Calu3 (cell line): ENCODE results near the gene LIPM. TPM values are rescaled to one million over a fixed set of nuclear protein-coding genes. Genes with fewer than 3 reads are reported as not detected.
A peak's percentile ranks its signal among the peaks of the same experiment; 100 is the strongest.

Source experiments
- BruUV-seq: library from RNA; stranded (reverse); fragments of 400-500 nt; replicated peaks from 2 replicates; lab custom pipeline; 2021; lab: Mats Ljungman, UMichigan
- CTCF ChIA-PET: fragments of 300-600 bp; sonication (Branson Sonifier 250); formaldehyde crosslinking; loops from one replicate; lab custom pipeline; 2022; ENCODE audit warnings: antibody characterized with exemption; lab: Charles Lee
- DNase-seq: peaks from one replicate; pipeline ENCODE4 v3.0.0; 2022
- H3K27ac Mint-ChIP-seq: one replicate; pipeline ENCODE4 v1.8.0; 2022; ENCODE audit warnings: mixed read lengths; ENCODE audit not compliant: unreplicated experiment
- H3K27me3 Mint-ChIP-seq: one replicate; pipeline ENCODE4 v1.8.0; 2022; ENCODE audit warnings: mixed read lengths; ENCODE audit not compliant: unreplicated experiment
- H3K36me3 Mint-ChIP-seq: one replicate; pipeline ENCODE4 v1.8.0; 2022; ENCODE audit warnings: mild to moderate bottlenecking, moderate library complexity, mixed read lengths; ENCODE audit not compliant: insufficient read depth, unreplicated experiment
- H3K4me1 Mint-ChIP-seq: one replicate; pipeline ENCODE4 v1.8.0; 2022; ENCODE audit warnings: mild to moderate bottlenecking, low read depth, mixed read lengths; ENCODE audit not compliant: unreplicated experiment
- H3K4me3 Mint-ChIP-seq: one replicate; pipeline ENCODE4 v1.8.0; 2022; ENCODE audit warnings: mild to moderate bottlenecking, low read depth, moderate library complexity, mixed read lengths; ENCODE audit not compliant: unreplicated experiment
- H3K9me3 Mint-ChIP-seq: one replicate; pipeline ENCODE4 v1.8.0; 2022; ENCODE audit warnings: low read depth, mixed read lengths; ENCODE audit not compliant: unreplicated experiment
- CTCF ChIP-seq: fragments of 200-600 bp; IDR thresholded peaks from one replicate; pipeline ENCODE4 v1.8.0; 2022; ENCODE audit warnings: antibody characterized with exemption; ENCODE audit not compliant: unreplicated experiment
- intact Hi-C: fragments of 100-400 bp; cut with micrococcal nuclease; formaldehyde crosslinking; loops from one replicate; pipeline ENCODE4 v1.10.0; 2022; ENCODE audit not compliant: unreplicated experiment
- total RNA-seq: library from RNA; stranded (reverse); gene quantifications from 2 replicates; pipeline ENCODE4 v1.2.3, GENCODE V29; 2022

Gene LIPM
- total RNA-seq, 1 experiment from 2014 or later, result not detected

- Mint-ChIP-seq H3K4me1 (peaks cover 25% of the 10 kb centered on the region), H3K9me3 (peaks cover 3% of the 10 kb centered on the region), H3K27me3 (no peaks in the 10 kb centered on the region), H3K27ac (no peak overlapping the region), H3K36me3 (peaks cover 6% of the 10 kb centered on the region), H3K4me3 (no peak overlapping the region)
- CTCF ChIA-PET, result no interaction called here
- no TSS peak for BruUV-seq
- TF ChIP-seq CTCF, result no peak
- DNase-seq, result no peak
- intact Hi-C loops, result no loop called here
These were observed 40.6 kb downstream of the LIPM start for GRCh38 chr10:88843171-88843570.

GRCh38 chr10:88848499-88848898, 46.0 kb downstream of the LIPM start:
- Mint-ChIP-seq H3K9me3 (no peaks in the 10 kb centered on the region), H3K36me3 (peaks cover 37% of the 10 kb centered on the region), H3K4me1 (peaks cover 51% of the 10 kb centered on the region), H3K27ac (peak overlapping the region; percentile 92), H3K4me3 (peak overlapping the region; percentile 69), H3K27me3 (no peaks in the 10 kb centered on the region)
- CTCF ChIA-PET, result interaction anchor here (1.8 kb wide), 1 partner anchor 13 kb away, joined by 4 read pairs; no protein-coding TSS in a partner anchor
- BruUV-seq, result no TSS peak
- DNase-seq, result no peak
- no peak for TF ChIP-seq CTCF
- intact Hi-C loops, result loop anchor here (2.0 kb wide), 1 partner anchor 138 kb away; no protein-coding TSS in a partner anchor

DNA sequence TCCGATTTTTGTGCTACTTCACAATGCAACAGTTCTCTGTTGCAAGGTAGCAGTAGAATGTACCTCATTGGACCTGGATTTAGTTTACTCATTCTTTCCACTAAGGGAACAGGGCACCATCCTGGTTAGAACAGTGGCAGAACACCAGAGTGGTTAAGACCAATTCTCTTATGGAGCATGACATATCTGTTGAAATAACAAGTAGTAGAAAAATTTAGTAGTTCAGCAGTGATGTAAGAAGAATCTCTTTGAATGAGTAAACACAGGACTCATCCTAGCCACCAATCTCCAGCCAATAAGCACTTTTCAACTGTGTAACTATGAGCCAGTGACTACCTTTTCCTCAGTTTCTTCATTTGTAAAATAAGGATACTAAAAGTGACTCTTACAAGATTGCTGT, 46.7 kb downstream of the LIPM start:
- H3K27me3 Mint-ChIP-seq, result no peaks in the 10 kb centered on the region
- no peak for TF ChIP-seq CTCF
- BruUV-seq, result no TSS peak
- H3K36me3 Mint-ChIP-seq, result peaks cover 37% of the 10 kb centered on the region
- CTCF ChIA-PET, result interaction anchor here (0.7 to 1.8 kb wide), 2 partner anchors 14 to 734 kb away, joined by 3 to 4 read pairs; no protein-coding TSS in a partner anchor
- intact Hi-C loops, result loop anchor here (2.0 kb wide), 1 partner anchor 138 kb away; no protein-coding TSS in a partner anchor
- peak overlapping the region; percentile 92 for H3K27ac Mint-ChIP-seq
- DNase-seq, result no peak
- H3K4me3 Mint-ChIP-seq, result peak overlapping the region; percentile 69
- peaks cover 58% of the 10 kb centered on the region for H3K4me1 Mint-ChIP-seq
- H3K9me3 Mint-ChIP-seq, result no peaks in the 10 kb centered on the region

- H3K4me3 Mint-ChIP-seq, result peak overlapping the region; percentile 74
- H3K36me3 Mint-ChIP-seq, result peaks cover 34% of the 10 kb centered on the region
- intact Hi-C loops, result no loop called here
- CTCF ChIA-PET, result interaction anchor here (1.3 kb wide), 1 partner anchor 11 kb away, joined by 3 read pairs; no protein-coding TSS in a partner anchor
- no TSS peak for BruUV-seq
- DNase-seq, result no peak
- H3K27ac Mint-ChIP-seq, result peak overlapping the region; percentile 92
- no peaks in the 10 kb centered on the region for H3K9me3 Mint-ChIP-seq
- no peaks in the 10 kb centered on the region for H3K27me3 Mint-ChIP-seq
- peaks cover 62% of the 10 kb centered on the region for H3K4me1 Mint-ChIP-seq
- TF ChIP-seq CTCF, result no peak
These were observed 48.2 kb downstream of the LIPM start for GRCh38 chr10:88850712-88851111.
